Measurements from ENCODE around the gene DGKI.

DNA sequence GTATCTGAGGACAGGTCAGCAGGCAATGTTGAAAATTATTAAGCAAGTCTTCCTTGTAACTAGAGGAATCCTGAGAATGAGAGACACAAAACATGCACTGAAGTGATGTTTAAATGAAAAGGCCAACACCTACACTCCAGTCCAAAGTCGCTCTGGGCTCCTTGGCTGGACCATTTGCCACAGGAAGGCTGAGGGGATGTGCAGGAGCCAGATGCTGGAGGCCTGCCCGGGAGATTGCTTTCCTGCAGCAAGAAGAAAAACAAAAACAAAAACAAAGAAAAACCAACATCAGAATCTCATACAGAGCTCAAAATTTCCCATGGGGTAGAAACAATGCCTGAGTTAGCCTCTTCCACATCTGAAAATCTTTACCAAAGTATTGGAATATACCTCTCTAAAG is 157.0 kb downstream of the DGKI start:
- no peak for TF ChIP-seq PHF20 (CRISPR knock-in tag; IDR thresholded peaks at IDR 0.05)
- TF ChIP-seq ZNF619 (CRISPR knock-in tag; IDR thresholded peaks at IDR 0.05) = no peak
- no peak for TF ChIP-seq ZNF30 (CRISPR knock-in tag; IDR thresholded peaks at IDR 0.05)
- TF ChIP-seq, protein P1, sequence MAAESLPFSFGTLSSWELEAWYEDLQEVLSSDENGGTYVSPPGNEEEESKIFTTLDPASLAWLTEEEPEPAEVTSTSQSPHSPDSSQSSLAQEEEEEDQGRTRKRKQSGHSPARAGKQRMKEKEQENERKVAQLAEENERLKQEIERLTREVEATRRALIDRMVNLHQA (CRISPR knock-in tag; IDR thresholded peaks at IDR 0.05) = no peak
- no peak for TF ChIP-seq YY1 (IDR thresholded peaks at IDR 0.05; ENCODE audit: insufficient read depth, insufficient replicate concordance, low read depth, low read length)
- no peak for TF ChIP-seq SMARCE1 (IDR thresholded peaks at IDR 0.05; ENCODE audit: borderline replicate concordance)
- TF ChIP-seq NCOA5 (CRISPR knock-in tag; IDR thresholded peaks at IDR 0.05) = no peak
- no peak for TF ChIP-seq HDAC6 (IDR thresholded peaks at IDR 0.05; ENCODE audit: low read depth, low read length)
- TF ChIP-seq POLR2A (IDR thresholded peaks at IDR 0.05; ENCODE audit: insufficient read depth in 1 of 2, low read depth in 2 of 2, low read length in 2 of 2) = no peak
- no peak for TF ChIP-seq CHCHD3 (CRISPR knock-in tag; IDR thresholded peaks at IDR 0.05)
- no peak for TF ChIP-seq RBFOX2 (IDR thresholded peaks at IDR 0.05; ENCODE audit: low read depth, low read length)
- TF ChIP-seq MAZ (IDR thresholded peaks at IDR 0.05; ENCODE audit: borderline replicate concordance, low read depth, low read length) = no peak
- TF ChIP-seq MAZ (CRISPR knock-in tag; IDR thresholded peaks at IDR 0.05; ENCODE audit: low read depth) = no peak
- TF ChIP-seq, protein P2, sequence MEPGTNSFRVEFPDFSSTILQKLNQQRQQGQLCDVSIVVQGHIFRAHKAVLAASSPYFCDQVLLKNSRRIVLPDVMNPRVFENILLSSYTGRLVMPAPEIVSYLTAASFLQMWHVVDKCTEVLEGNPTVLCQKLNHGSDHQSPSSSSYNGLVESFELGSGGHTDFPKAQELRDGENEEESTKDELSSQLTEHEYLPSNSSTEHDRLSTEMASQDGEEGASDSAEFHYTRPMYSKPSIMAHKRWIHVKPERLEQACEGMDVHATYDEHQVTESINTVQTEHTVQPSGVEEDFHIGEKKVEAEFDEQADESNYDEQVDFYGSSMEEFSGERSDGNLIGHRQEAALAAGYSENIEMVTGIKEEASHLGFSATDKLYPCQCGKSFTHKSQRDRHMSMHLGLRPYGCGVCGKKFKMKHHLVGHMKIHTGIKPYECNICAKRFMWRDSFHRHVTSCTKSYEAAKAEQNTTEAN (CRISPR knock-in tag; conservative IDR thresholded peaks at IDR 0.05) = no peak
- TF ChIP-seq, protein P3, sequence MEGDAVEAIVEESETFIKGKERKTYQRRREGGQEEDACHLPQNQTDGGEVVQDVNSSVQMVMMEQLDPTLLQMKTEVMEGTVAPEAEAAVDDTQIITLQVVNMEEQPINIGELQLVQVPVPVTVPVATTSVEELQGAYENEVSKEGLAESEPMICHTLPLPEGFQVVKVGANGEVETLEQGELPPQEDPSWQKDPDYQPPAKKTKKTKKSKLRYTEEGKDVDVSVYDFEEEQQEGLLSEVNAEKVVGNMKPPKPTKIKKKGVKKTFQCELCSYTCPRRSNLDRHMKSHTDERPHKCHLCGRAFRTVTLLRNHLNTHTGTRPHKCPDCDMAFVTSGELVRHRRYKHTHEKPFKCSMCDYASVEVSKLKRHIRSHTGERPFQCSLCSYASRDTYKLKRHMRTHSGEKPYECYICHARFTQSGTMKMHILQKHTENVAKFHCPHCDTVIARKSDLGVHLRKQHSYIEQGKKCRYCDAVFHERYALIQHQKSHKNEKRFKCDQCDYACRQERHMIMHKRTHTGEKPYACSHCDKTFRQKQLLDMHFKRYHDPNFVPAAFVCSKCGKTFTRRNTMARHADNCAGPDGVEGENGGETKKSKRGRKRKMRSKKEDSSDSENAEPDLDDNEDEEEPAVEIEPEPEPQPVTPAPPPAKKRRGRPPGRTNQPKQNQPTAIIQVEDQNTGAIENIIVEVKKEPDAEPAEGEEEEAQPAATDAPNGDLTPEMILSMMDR (CRISPR knock-in tag; IDR thresholded peaks at IDR 0.05) = no peak
